Memory B cell (primary cell): ENCODE measurements around the gene CPSF4.
A peak's percentile ranks its signal among the peaks of the same experiment; 100 is the strongest.

Experiments
- ATAC-seq: fragments of 150-1000 bp; cut with Tn5 transposase; 2 replicates; pipeline ENCODE4 v1.10.0; 2021; ENCODE audit warnings: low read depth, mild to moderate bottlenecking, moderate library complexity
- DNase-seq, 2 donors: peaks; one replicate each; pipeline ENCODE4 v3.0.0; 2022; ENCODE audit warnings: low spot score in 2 of 2
- H3K27ac Mint-ChIP-seq: one replicate; pipeline ENCODE4 v1.8.0; 2022; ENCODE audit warnings: mild to moderate bottlenecking, moderate library complexity, mixed read lengths
- H3K27me3 Mint-ChIP-seq: one replicate; pipeline ENCODE4 v1.8.0; 2022; ENCODE audit warnings: mixed read lengths
- H3K36me3 Mint-ChIP-seq: one replicate; pipeline ENCODE4 v1.8.0; 2022; ENCODE audit warnings: mild to moderate bottlenecking, mixed read lengths
- H3K4me1 Mint-ChIP-seq: one replicate; pipeline ENCODE4 v1.8.0; 2022; ENCODE audit warnings: mixed read lengths
- H3K4me3 Mint-ChIP-seq: one replicate; pipeline ENCODE4 v1.8.0; 2022; ENCODE audit warnings: mild to moderate bottlenecking, moderate library complexity, mixed read lengths
- H3K9me3 Mint-ChIP-seq: one replicate; pipeline ENCODE4 v1.8.0; 2022; ENCODE audit warnings: mixed read lengths

The CPSF4 gene

DNA sequence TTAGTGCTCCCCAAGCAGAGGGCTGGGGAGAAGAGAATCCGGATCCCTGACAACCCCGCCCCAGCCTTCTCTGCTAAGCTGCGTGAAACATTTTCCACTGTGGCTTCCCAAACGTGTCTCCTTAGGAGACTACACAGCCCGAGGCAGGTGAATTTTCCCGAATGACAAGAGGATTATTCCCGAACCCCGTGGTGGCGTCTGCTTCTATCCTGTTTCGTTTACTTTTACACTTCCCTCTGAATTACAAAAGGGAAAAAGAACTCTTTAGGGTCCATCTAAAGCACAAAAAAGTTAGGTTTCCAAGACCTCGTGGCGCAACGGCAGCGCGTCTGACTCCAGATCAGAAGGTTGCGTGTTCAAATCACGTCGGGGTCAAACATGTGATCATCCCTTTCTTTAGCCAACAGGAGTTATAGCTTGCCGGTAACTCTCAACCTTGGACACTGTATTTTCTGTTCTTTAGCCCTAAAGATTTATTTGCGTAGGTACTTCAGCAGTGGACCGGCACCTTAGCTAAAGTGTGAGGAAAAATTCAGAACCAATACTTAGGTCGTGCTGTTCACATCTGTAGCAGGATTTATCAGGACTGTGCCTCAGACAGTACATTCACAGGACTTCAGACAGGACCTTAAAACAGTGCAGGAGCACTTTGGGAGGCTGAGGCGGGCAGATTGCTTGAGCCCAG, 30.8 kb downstream of the CPSF4 start:
- ATAC-seq (no peak), DNase-seq (no peak)

DNA sequence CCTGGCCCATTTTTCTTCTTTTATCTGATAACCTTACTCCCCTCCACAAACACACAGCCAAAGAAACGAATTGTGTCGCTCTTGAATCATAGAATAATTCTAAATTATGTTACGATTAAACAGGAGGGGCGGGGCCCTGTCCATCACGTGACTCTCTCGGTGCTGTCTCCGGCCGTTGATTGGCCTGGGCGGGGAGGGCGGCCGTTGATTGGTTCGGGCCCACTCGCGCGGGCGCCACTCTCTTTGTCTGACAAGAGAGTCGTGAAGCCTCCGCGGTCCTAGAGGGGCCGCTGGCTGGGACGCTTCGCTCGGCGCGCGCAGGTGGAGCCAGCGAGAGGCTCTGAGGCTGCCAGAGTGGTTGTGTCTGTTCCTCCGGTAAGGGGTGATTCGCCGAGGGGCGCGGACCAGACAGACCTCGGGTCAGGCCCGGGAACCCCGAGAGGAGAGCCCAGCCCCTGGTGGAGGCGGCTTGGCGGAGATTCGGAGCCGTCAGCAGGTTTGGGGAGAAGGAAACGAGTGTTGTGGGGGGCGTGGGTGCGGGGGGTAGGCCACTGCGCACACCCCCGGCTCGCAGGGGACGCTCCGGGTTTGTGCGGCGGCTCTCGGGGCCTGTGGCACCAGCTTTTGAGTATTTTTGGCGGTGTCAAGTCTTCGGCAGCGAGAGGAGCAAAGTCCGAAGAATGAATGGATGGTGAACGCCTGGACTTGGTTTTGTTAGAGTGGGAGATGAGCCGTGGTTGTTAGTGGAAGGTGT, 34.0 kb downstream of the CPSF4 start, which contains the start of gene ZNF789:
ZNF789 (plus strand) TSS at position 330 of the 754 bp plus-strand sequence. CDS start 3,567 bp downstream, outside the sequence.
- Mint-ChIP-seq H3K27me3 (no peaks in the 10 kb centered on the region), H3K27ac (peak within 1 kb of the TSS; percentile 77), H3K9me3 (no peaks in the 10 kb centered on the region), H3K4me1 (peaks cover 11% of the 10 kb centered on the region), H3K36me3 (peaks cover 3% of the 10 kb centered on the region), H3K4me3 (peak within 1 kb of the TSS; percentile 96)
- DNase-seq, result peak; percentile 87 to 95
- ATAC-seq, result peak; percentile 95

More for the DNA sequence above, 30.8 kb downstream of the CPSF4 start:
- no peak overlapping the region for H3K4me3 Mint-ChIP-seq
- H3K36me3 Mint-ChIP-seq, result no peaks in the 10 kb centered on the region
- H3K27ac Mint-ChIP-seq, result no peak overlapping the region
- H3K4me1 Mint-ChIP-seq, result peaks cover 17% of the 10 kb centered on the region
- H3K9me3 Mint-ChIP-seq, result no peaks in the 10 kb centered on the region
- no peaks in the 10 kb centered on the region for H3K27me3 Mint-ChIP-seq

DNA sequence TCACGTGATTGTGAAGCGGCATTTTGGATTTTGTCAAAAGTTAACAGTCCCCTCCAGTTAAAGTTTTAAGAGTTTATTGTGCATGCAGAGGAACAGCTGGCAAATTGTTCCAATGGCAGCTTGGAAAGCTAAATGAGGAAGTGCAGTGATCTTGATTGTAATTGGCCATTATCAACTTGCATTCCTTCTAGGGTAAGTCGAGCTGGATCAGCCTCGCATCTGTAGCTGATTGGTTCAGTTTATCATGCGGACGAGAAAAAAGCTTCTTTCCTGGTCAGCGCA, 34.5 kb downstream of the CPSF4 start:
- ATAC-seq (peak; percentile 8), DNase-seq (no peak)

GRCh38 chr7:99476107-99476506, 37.4 kb downstream of the CPSF4 start:
- Mint-ChIP-seq H3K9me3 (no peaks in the 10 kb centered on the region), H3K36me3 (peaks cover 5% of the 10 kb centered on the region), H3K27ac (no peak overlapping the region), H3K4me1 (peaks cover 20% of the 10 kb centered on the region), H3K27me3 (no peaks in the 10 kb centered on the region), H3K4me3 (no peak overlapping the region)
- DNase-seq (no peak), ATAC-seq (no peak)

More for the DNA sequence above, 34.5 kb downstream of the CPSF4 start:
- Mint-ChIP-seq H3K4me1 (peaks cover 14% of the 10 kb centered on the region), H3K27ac (peak overlapping the region; percentile 77), H3K4me3 (peak overlapping the region; percentile 96), H3K9me3 (no peaks in the 10 kb centered on the region), H3K27me3 (no peaks in the 10 kb centered on the region), H3K36me3 (peaks cover 3% of the 10 kb centered on the region)

DNA sequence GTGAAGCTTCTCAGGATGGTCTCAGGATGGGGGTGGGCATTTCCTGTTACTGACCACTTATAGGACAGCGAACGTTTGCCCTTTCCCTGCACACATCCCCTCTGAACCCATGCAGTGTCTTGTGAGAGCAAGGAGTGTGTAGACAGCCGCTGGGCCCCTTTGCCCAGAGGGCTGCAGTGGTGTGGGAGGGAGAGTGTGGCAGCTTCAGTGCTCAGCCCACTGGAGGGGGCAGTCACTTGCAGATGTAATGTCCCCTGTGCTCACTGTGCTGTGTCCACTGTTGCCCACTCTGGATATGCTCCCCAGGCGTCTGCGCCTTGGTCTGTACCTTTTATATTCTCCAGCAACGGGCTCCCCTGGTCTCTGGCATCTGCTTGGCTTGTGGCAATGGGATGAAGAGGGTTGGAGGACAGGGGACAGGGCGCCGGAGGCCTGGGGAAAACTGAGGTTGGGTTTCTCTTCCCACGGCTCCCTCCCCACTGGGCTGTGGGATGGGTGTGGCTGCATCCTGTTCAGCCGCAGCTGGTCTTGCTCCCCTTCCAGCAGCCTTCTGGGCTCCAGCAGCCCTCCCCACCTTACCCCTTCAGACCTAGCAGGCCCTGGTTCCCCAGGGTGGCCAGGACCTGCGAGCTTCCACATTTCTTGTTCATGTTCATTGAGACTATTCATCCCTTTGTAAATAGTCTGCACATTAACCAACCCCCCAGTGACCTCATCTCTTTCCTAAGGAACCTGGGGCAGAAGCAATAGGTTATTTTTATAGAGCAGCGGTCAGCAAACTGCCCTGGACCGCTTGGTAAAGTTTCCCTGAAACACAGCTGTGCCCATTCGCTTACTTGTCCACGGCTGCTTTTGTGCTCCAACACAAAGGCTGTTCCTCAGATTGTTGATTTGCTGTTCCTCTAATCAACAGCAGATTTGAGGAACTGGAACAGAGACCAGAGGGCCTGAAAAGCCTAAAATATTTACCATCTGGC, 40.0 kb downstream of the CPSF4 start:
- Mint-ChIP-seq H3K4me3 (no peak overlapping the region), H3K9me3 (no peaks in the 10 kb centered on the region), H3K36me3 (peaks cover 5% of the 10 kb centered on the region), H3K4me1 (peaks cover 13% of the 10 kb centered on the region), H3K27me3 (no peaks in the 10 kb centered on the region), H3K27ac (peak overlapping the region; percentile 28)
- DNase-seq (no peak), ATAC-seq (no peak)

- Mint-ChIP-seq H3K36me3 (peaks cover 10% of the 10 kb centered on the region), H3K9me3 (no peaks in the 10 kb centered on the region), H3K4me3 (no peak overlapping the region), H3K27me3 (no peaks in the 10 kb centered on the region), H3K4me1 (no peaks in the 10 kb centered on the region), H3K27ac (no peak overlapping the region)
- ATAC-seq (no peak), DNase-seq (no peak)
Observed at GRCh38 chr7:99485094-99485493, 46.4 kb downstream of the CPSF4 start.

DNA sequence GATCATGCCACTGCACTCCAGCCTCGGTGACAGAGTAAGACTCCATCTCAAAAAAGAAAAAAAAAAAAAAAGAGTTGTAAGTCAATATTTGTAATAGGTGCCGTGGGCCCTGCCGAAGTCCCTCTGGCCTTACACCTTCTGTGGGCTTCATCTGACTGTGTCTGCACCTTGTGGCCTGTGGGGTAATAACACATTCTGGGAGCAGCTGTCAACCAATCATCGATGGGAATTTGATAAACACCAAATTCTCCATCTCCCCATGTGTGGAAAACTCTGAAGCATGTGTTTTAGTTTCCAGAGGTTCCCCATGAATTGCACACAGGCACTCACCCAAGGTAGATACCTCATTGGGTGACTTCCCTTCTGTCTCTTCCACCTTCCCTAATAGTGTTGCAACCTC, 50.5 kb downstream of the CPSF4 start:
- H3K4me1 Mint-ChIP-seq, result no peaks in the 10 kb centered on the region
- peaks cover 21% of the 10 kb centered on the region for H3K36me3 Mint-ChIP-seq
- H3K27me3 Mint-ChIP-seq, result no peaks in the 10 kb centered on the region
- no peak for ATAC-seq
- peaks cover 5% of the 10 kb centered on the region for H3K9me3 Mint-ChIP-seq
- H3K4me3 Mint-ChIP-seq, result no peak overlapping the region
- no peak for DNase-seq
- H3K27ac Mint-ChIP-seq, result no peak overlapping the region

DNA sequence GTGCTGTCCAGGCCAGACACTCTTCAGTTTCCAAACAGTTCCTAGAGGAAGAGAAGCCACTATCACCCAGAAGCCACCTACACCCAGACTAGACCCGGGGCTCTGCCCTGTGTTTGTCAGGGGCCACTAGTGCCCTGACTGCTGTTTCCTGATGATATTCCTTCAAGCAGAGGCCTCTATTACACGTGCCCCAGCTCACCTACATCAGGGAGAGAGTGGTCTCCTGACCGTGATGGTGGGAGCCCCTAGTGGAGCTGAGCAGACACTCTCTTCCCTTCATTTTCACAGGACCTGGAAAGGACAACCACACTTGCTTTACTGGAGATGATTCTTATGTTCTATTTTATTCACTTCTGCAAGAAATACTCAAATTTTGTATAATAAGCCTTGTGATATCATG, 52.1 kb downstream of the CPSF4 start:
- H3K27ac Mint-ChIP-seq, result no peak overlapping the region
- peaks cover 25% of the 10 kb centered on the region for H3K36me3 Mint-ChIP-seq
- no peak overlapping the region for H3K4me3 Mint-ChIP-seq
- H3K4me1 Mint-ChIP-seq, result no peaks in the 10 kb centered on the region
- peaks cover 5% of the 10 kb centered on the region for H3K9me3 Mint-ChIP-seq
- ATAC-seq (no peak), DNase-seq (no peak)
- H3K27me3 Mint-ChIP-seq, result no peaks in the 10 kb centered on the region

DNA sequence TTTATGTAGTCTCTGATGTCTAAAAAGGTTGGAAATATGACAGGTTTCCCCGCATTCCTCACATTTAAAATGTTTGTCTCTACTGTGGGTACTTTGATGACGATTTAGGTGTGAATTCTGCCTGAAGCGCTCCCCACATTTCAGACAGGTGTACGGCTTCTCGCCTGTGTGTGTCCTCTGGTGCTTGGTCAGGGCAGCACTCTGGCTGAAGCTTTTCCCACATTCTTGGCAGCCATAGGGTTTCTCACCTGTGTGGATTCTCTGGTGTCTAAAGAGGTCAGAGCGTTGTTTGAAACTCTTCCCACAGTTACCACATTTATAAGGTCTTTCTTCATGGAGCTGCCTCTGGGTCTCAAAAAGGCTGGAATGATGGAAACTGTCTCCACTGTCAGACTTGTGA, 55.1 kb downstream of the CPSF4 start:
- Mint-ChIP-seq H3K27ac (no peak overlapping the region), H3K4me1 (peaks cover 11% of the 10 kb centered on the region), H3K4me3 (no peak overlapping the region), H3K27me3 (no peaks in the 10 kb centered on the region), H3K9me3 (peaks cover 5% of the 10 kb centered on the region), H3K36me3 (peaks cover 38% of the 10 kb centered on the region)
- no peak for ATAC-seq
- DNase-seq, result no peak

- Mint-ChIP-seq H3K9me3 (peaks cover 5% of the 10 kb centered on the region), H3K36me3 (peaks cover 31% of the 10 kb centered on the region), H3K27ac (peak overlapping the region; percentile 65), H3K4me1 (peaks cover 11% of the 10 kb centered on the region), H3K27me3 (no peaks in the 10 kb centered on the region), H3K4me3 (peak overlapping the region; percentile 98)
- DNase-seq (no peak), ATAC-seq (no peak)
Observed at GRCh38 chr7:99497766-99498545, 59.2 kb downstream of the CPSF4 start.

DNA sequence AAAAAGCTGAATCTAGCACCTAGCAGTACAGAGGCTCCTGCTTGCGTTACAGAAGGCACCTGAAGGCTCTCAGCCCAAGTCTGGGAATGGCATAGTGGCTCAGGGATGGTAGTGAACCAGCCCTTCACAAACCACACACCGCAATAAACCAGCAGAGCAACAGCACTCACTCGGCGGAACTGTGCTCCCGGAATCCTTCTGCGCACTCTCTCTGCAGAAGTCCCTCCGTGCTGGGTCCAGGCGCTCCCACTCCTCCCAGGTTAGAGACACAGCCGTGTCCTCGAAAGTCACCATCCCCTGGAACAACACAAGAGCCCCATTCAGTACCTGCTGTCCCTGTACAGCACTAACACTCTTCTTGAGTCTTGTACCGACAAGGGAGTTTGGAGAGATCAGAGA, 59.8 kb downstream of the CPSF4 start:
- Mint-ChIP-seq H3K27ac (no peak overlapping the region), H3K27me3 (no peaks in the 10 kb centered on the region), H3K4me3 (peak overlapping the region; percentile 98), H3K4me1 (peaks cover 11% of the 10 kb centered on the region), H3K36me3 (peaks cover 26% of the 10 kb centered on the region), H3K9me3 (peaks cover 4% of the 10 kb centered on the region)
- no peak for DNase-seq
- no peak for ATAC-seq

DNA sequence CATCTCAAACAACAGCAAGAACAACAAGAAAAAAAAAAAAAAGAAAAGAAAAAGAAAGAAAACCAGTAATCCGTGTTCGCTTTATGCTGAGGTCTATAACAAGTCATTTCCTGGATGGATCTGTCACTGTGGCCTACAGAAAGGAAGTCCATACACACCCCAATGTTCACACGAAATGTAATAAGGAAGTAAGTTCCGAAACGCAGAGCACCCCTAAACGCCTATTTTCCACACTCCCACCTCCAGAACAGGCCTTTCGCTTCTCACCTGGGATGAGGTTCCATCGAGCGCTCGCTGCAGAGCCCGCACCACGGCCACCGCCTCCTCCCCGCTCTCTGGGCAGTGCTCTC, 60.6 kb downstream of the CPSF4 start:
- Mint-ChIP-seq H3K4me1 (peaks cover 11% of the 10 kb centered on the region), H3K4me3 (peak overlapping the region; percentile 98), H3K27me3 (no peaks in the 10 kb centered on the region), H3K27ac (peak overlapping the region; percentile 97), H3K9me3 (no peaks in the 10 kb centered on the region), H3K36me3 (peaks cover 18% of the 10 kb centered on the region)
- peak; percentile 51 for ATAC-seq
- DNase-seq, result peak in 1 of 2 donors; percentile 18
